ENCODE results near the gene IRS1.

Gene IRS1

GRCh38 chr2:226788881-226789490, 10.6 kb downstream of the IRS1 start:
- no peak for DNase-seq

GRCh38 chr2:226788064-226788463, 11.6 kb downstream of the IRS1 start:
- DNase-seq, result no peak

- no peak for DNase-seq
Measured at GRCh38 chr2:226783885-226784284, 15.7 kb downstream of the IRS1 start.

- DNase-seq, result no peak
Measured at GRCh38 chr2:226782092-226782713, 17.4 kb downstream of the IRS1 start.

- no peak for DNase-seq
Measured at GRCh38 chr2:226780431-226780830, 19.2 kb downstream of the IRS1 start.

- DNase-seq, result no peak
Measured at GRCh38 chr2:226777611-226778010, 22.0 kb downstream of the IRS1 start.

- no peak for DNase-seq
Measured at GRCh38 chr2:226776104-226776503, 23.5 kb downstream of the IRS1 start.

- no peak for DNase-seq
Measured at GRCh38 chr2:226775032-226775509, 24.5 kb downstream of the IRS1 start.

GRCh38 chr2:226773291-226773690, 26.3 kb downstream of the IRS1 start:
- DNase-seq, result no peak

- DNase-seq, result peak; percentile 10 to 46
Measured at GRCh38 chr2:226772389-226773179, 27.0 kb downstream of the IRS1 start.

- DNase-seq, result no peak
Measured at GRCh38 chr2:226771067-226771466, 28.6 kb downstream of the IRS1 start.

- DNase-seq, result no peak
Measured at GRCh38 chr2:226767056-226767813, 32.4 kb downstream of the IRS1 start.

GRCh38 chr2:226766352-226767055, 33.1 kb downstream of the IRS1 start:
- DNase-seq, result no peak

- DNase-seq, result no peak
Measured at GRCh38 chr2:226763320-226763719, 36.3 kb downstream of the IRS1 start.

GRCh38 chr2:226761195-226761583, 38.4 kb downstream of the IRS1 start:
- DNase-seq, result no peak

GRCh38 chr2:226760412-226761194, 39.0 kb downstream of the IRS1 start:
- DNase-seq, result no peak

- no peak for DNase-seq
Measured at GRCh38 chr2:226759768-226760167, 39.9 kb downstream of the IRS1 start.

- DNase-seq, result no peak
Measured at GRCh38 chr2:226758921-226759640, 40.5 kb downstream of the IRS1 start.

- DNase-seq, result no peak
Measured at GRCh38 chr2:226756131-226756530, 43.5 kb downstream of the IRS1 start.

- DNase-seq, result no peak
Measured at GRCh38 chr2:226755631-226756030, 44.0 kb downstream of the IRS1 start.
